SKM-1 treated with dmso at 0.1 percent for 144 hours (cell line): Measurements from ENCODE around the gene DACH1.

Experiments
- DNase-seq: peaks from one replicate; lab custom pipeline; 2025; ENCODE audit not compliant: unreplicated experiment; lab: John Stamatoyannopoulos, UW

The DACH1 gene

GRCh38 chr13:71632721-71633120 lies 234.3 kb downstream of the DACH1 start:
- no peak for DNase-seq

- no peak for DNase-seq
These were observed 234.8 kb downstream of the DACH1 start for GRCh38 chr13:71632206-71632605.

- DNase-seq, result no peak
These were observed 237.8 kb downstream of the DACH1 start for GRCh38 chr13:71629167-71629566.

GRCh38 chr13:71626421-71627117 lies 240.4 kb downstream of the DACH1 start:
- DNase-seq, result no peak

- DNase-seq, result no peak
These were observed 241.3 kb downstream of the DACH1 start for GRCh38 chr13:71625694-71626093.

- DNase-seq, result no peak
These were observed 242.1 kb downstream of the DACH1 start for GRCh38 chr13:71624653-71625600.

- no peak for DNase-seq
These were observed 245.6 kb downstream of the DACH1 start for GRCh38 chr13:71621174-71622124.

- DNase-seq, result no peak
These were observed 247.9 kb downstream of the DACH1 start for GRCh38 chr13:71619096-71619495.

GRCh38 chr13:71618159-71618558 lies 248.8 kb downstream of the DACH1 start:
- no peak for DNase-seq

- no peak for DNase-seq
These were observed 249.7 kb downstream of the DACH1 start for GRCh38 chr13:71617265-71617664.

GRCh38 chr13:71613066-71613745 lies 253.8 kb downstream of the DACH1 start:
- peak; percentile 70 for DNase-seq

GRCh38 chr13:71611292-71611691 lies 255.7 kb downstream of the DACH1 start:
- no peak for DNase-seq

GRCh38 chr13:71610876-71611275 lies 256.1 kb downstream of the DACH1 start:
- no peak for DNase-seq

GRCh38 chr13:71609271-71609670 lies 257.7 kb downstream of the DACH1 start:
- no peak for DNase-seq

- no peak for DNase-seq
These were observed 259.4 kb downstream of the DACH1 start for GRCh38 chr13:71607575-71607974.

GRCh38 chr13:71606818-71607217 lies 260.2 kb downstream of the DACH1 start:
- no peak for DNase-seq

- DNase-seq, result no peak
These were observed 261.3 kb downstream of the DACH1 start for GRCh38 chr13:71605744-71606143.

- no peak for DNase-seq
These were observed 263.7 kb downstream of the DACH1 start for GRCh38 chr13:71603255-71603654.

GRCh38 chr13:71602344-71602743 lies 264.7 kb downstream of the DACH1 start:
- DNase-seq, result no peak

- DNase-seq, result no peak
These were observed 269.9 kb downstream of the DACH1 start for GRCh38 chr13:71597150-71597549.
